Muscle of leg (tissue), 11 donors: Measurements from ENCODE around the gene SMOC2. TPM values are rescaled to one million over a fixed set of nuclear protein-coding genes. Genes with fewer than 3 reads are reported as not detected.

Experiments
- DNase-seq: peaks from one replicate; pipeline ENCODE4 v3.0.0; 2013
- H3K27ac ChIP-seq: one replicate; pipeline ENCODE4 v1.5.1; 2013; ENCODE audit warnings: mild to moderate bottlenecking, low read length, control low read depth
- H3K27me3 ChIP-seq: one replicate; pipeline ENCODE4 v1.6.1; 2013; ENCODE audit warnings: low read length; ENCODE audit not compliant: control insufficient read depth, insufficient read depth
- H3K36me3 ChIP-seq: one replicate; pipeline ENCODE4 v1.6.1; 2013; ENCODE audit warnings: low read length; ENCODE audit not compliant: control insufficient read depth, insufficient read depth
- H3K4me1 ChIP-seq: one replicate; pipeline ENCODE4 v1.6.1; 2013; ENCODE audit warnings: low read length; ENCODE audit not compliant: control insufficient read depth, insufficient read depth
- H3K4me3 ChIP-seq: one replicate; pipeline ENCODE4 v1.5.1; 2013; ENCODE audit warnings: low read length, control low read depth
- H3K9me3 ChIP-seq: replicated peaks from 2 replicates; pipeline ENCODE4 v1.6.1; 2013; ENCODE audit warnings: low read depth, low read length; ENCODE audit not compliant: control insufficient read depth
- WGBS: methylation state at CpG from one replicate; pipeline ENCODE4 v1.1.5; 2013; ENCODE audit warnings: missing lambda C conversion rate; ENCODE audit not compliant: insufficient coverage; 5-methylcytosine and 5-hydroxymethylcytosine counted together
- polyA plus RNA-seq, 8 donors: library from polyadenylated mRNA; unstranded; fragments of 120-200 nt; gene quantifications; one replicate each; pipeline versions ENCODE4 v1.2.1 to v1.2.3, GENCODE V29; 2013; ENCODE audit warnings: inconsistent platforms in 1 of 8, low replicate concordance in 1 of 8; ENCODE audit not compliant: insufficient read length in 8 of 8, insufficient read depth in 1 of 8
- total RNA-seq: library from RNA; stranded (reverse); fragments of 120-200 nt; gene quantifications from one replicate; pipeline ENCODE4 v1.2.4, GENCODE V29; 2013

The SMOC2 gene
- total and polyA plus RNA-seq, 9 donors: 58.0 to 109 (median 78.9) TPM

DNA sequence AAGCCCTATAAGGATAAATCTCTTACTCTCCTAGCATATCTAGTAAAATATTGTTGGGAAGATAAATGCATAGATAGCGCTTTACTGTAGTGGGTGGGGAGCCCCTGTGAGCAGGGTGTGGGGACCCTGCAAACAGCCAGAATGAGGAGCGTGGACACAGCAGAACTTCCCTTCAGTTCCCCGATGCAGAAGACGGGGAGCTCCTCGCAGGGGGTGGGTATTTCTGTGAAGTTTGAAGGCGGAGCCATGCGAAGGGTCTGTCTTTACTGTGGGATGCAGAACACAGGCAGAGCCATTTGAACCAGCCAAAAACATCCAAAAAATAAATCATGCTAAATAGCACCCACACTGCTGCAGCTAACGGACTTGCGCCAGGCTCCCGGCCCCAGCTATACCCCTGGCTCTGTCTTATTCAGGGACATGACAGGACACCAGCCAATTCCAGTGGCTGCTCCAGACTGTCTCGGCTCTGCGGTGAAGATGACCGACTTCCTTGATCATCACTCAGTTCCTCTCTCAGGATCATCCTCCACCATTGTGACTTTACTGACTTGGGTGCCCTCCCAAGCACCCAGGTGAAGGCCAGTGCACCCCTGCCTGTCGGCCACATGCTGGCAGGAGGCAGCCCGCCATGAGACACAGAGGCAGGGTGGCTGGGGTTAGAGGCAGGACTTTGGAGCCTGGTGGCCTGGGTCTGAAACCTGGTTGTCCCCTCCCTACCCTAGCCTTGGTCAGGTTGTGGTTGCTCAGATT lies 134.5 kb downstream of the SMOC2 start:
- H3K9me3 ChIP-seq: no peaks in the 10 kb centered on the region
- H3K27ac ChIP-seq: no peak overlapping the region
- no peak overlapping the region for H3K4me3 ChIP-seq
- H3K27me3 ChIP-seq: peaks cover 3% of the 10 kb centered on the region
- peaks cover 3% of the 10 kb centered on the region for H3K36me3 ChIP-seq
- peaks cover 22% of the 10 kb centered on the region for H3K4me1 ChIP-seq
- 76% methylated on average over 11 of the region's 15 CpGs for WGBS
- no peak for DNase-seq

DNA sequence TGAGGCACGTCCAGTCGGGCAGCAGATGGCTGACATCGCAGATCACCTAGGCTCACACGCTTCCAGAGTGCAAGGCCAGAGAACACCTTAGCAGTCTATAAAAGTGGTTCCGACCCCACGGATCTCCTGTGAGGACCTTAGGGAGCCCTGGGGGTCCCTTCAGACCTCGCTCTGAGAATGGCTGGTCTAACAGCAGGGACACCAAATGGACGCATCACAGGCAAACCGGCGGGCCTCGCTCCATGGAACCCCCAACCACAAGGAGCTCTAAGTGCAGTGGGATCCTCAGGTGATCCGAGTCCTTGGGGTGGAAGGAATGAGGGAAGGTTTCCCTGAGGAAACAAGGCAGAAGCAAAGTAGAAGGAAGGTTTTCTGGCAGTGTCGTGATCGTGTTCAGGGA lies 135.4 kb downstream of the SMOC2 start:
- no peak overlapping the region for H3K27ac ChIP-seq
- H3K9me3 ChIP-seq: no peaks in the 10 kb centered on the region
- H3K4me3 ChIP-seq: no peak overlapping the region
- 90% methylated on average over 10 of the region's 14 CpGs for WGBS
- DNase-seq: no peak
- peaks cover 22% of the 10 kb centered on the region for H3K4me1 ChIP-seq
- peaks cover 3% of the 10 kb centered on the region for H3K36me3 ChIP-seq
- H3K27me3 ChIP-seq: peaks cover 3% of the 10 kb centered on the region

DNA sequence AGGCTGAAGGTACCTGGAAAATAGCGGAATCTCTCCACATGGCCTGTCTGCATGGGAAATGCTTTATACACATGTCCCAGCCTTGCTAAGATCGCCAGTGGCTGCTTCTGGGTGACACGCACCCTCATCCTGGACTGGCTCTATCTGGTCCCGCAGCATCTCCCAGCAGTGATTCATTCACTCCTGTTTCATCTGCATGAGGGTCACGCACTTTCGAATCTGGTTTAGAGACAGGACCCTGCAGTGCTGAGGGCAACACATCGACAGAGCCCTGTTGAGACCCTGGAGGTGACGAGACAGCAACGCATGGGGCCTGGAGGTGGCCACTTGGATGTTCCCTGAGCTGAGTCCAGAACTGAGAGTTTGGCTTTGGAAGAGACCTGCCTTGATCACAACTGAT lies 136.5 kb downstream of the SMOC2 start:
- peaks cover 26% of the 10 kb centered on the region for H3K4me1 ChIP-seq
- H3K27ac ChIP-seq: no peak overlapping the region
- no peaks in the 10 kb centered on the region for H3K9me3 ChIP-seq
- H3K36me3 ChIP-seq: peaks cover 3% of the 10 kb centered on the region
- DNase-seq: no peak
- H3K27me3 ChIP-seq: peaks cover 3% of the 10 kb centered on the region
- H3K4me3 ChIP-seq: no peak overlapping the region
- 81% methylated on average over 8 of the region's 9 CpGs for WGBS

DNA sequence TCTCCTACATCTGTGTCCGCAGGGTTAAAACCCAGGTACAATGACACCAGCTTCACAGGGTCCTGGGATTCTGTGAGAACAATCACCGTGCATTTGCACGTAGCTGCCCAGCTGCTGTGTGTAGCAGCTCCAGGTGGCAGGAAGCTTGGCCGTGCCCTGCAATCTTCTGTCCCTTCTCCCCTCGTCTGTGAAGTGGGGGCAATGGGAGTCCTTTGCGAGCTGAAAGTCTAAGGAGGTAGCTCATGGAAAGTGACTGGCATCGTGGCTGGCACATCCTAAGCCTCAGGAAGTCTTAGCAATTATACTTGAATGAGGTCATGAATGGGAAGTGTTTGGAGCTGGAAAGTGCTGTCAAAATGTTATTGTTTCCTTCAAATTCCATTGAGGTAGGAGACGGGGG lies 137.1 kb downstream of the SMOC2 start:
- Histone ChIP-seq H3K4me3 (no peak overlapping the region), H3K36me3 (peaks cover 3% of the 10 kb centered on the region), H3K27ac (no peak overlapping the region), H3K4me1 (peaks cover 28% of the 10 kb centered on the region), H3K9me3 (no peaks in the 10 kb centered on the region), H3K27me3 (peaks cover 3% of the 10 kb centered on the region)
- 63% methylated on average over 7 of the region's 8 CpGs for WGBS
- DNase-seq: no peak

DNA sequence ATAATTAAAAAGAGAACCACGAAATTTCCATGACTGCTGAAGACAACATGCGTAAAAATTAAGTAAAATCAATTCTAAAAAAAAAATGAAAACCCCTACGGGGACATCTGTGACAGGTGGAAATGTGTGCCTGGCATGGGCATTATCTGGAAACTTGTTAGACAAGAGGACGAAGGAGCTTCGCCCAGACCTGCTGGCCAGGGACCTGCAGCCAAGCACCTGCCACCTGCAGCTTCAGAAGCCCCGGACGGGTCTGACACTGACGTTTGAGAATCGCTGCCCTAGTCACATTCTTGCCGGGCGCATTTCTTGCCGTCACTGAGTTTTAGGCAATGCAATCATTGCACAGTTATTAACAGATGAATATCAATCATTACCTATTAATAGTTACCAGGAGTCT lies 140.3 kb downstream of the SMOC2 start:
- WGBS: 80% methylated on average over 3 of the region's 12 CpGs
- H3K4me1 ChIP-seq: peaks cover 17% of the 10 kb centered on the region
- peaks cover 3% of the 10 kb centered on the region for H3K36me3 ChIP-seq
- no peaks in the 10 kb centered on the region for H3K9me3 ChIP-seq
- H3K4me3 ChIP-seq: no peak overlapping the region
- DNase-seq: no peak
- H3K27ac ChIP-seq: no peak overlapping the region
- H3K27me3 ChIP-seq: peaks cover 3% of the 10 kb centered on the region

DNA sequence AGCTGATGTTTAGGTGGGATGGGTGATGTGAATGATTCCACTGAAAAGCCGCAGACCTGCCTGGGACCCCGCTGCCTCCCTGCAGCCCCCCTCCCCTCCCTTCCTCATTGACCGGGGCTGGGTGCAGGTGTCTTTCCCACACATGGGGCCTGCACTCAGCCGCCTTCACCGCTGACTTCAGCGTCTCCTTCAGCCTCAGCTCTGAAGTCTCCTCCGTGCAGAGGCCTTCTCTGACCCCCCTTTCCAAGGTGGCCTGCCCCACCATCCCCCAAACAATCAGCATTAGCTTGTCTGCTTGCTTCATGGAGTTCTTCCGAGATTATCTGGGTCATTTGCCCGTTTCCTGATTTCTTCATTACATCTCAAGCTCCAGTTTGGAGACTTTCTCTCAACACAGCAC lies 140.7 kb downstream of the SMOC2 start:
- peaks cover 17% of the 10 kb centered on the region for H3K4me1 ChIP-seq
- no peak overlapping the region for H3K27ac ChIP-seq
- WGBS: 83% methylated on average over 8 of the region's 9 CpGs
- peaks cover 3% of the 10 kb centered on the region for H3K27me3 ChIP-seq
- DNase-seq: no peak
- no peaks in the 10 kb centered on the region for H3K9me3 ChIP-seq
- H3K4me3 ChIP-seq: no peak overlapping the region
- peaks cover 3% of the 10 kb centered on the region for H3K36me3 ChIP-seq

DNA sequence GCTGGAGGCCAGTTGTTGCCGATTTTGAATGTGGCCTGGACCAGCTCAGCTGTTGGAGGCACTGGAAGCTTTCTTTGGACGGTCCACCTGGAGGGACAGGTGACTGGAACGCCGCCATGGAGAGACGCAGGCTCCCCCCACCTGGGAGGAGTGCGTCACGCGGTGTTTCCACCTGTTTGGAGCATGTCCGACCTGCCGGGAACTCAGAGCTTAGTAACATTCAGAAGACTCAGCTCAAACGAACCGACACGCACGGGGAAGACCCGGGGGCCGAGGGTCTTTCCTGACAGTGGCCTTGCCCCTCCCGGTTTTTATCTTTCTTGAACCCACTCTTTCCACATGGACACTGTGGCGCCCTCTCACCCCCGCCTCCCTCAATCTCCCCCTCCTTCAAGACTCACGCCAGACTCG lies 141.6 kb downstream of the SMOC2 start:
- H3K4me3 ChIP-seq: no peak overlapping the region
- WGBS: 74% methylated on average over 16 of the region's 21 CpGs
- no peaks in the 10 kb centered on the region for H3K9me3 ChIP-seq
- H3K36me3 ChIP-seq: no peaks in the 10 kb centered on the region
- H3K4me1 ChIP-seq: peaks cover 17% of the 10 kb centered on the region
- H3K27me3 ChIP-seq: peaks cover under 1% of the 10 kb centered on the region
- DNase-seq: peak; percentile 46
- no peak overlapping the region for H3K27ac ChIP-seq

DNA sequence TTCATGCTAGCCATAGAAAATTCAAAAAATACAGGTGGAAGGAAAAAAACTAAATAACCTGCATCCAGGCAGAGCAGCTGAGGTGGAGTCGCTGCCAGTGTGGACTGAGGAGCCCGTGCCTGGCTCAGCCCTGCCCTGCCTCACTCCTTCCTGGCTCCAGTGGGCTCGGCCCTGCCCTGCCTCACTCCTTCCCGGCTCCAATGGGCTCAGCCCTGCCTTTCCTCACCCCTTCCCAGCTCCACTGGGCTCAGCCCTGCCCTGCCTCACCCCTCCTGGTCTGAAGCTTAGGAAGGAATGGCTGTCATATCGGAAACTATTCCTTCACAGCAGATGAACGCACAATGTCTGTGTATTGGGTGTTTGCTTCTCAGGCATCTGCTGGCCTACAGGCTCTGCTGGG lies 142.1 kb downstream of the SMOC2 start:
- H3K36me3 ChIP-seq: no peaks in the 10 kb centered on the region
- H3K27me3 ChIP-seq: no peaks in the 10 kb centered on the region
- H3K9me3 ChIP-seq: no peaks in the 10 kb centered on the region
- peaks cover 14% of the 10 kb centered on the region for H3K4me1 ChIP-seq
- 76% methylated on average over 5 of the region's 6 CpGs for WGBS
- H3K4me3 ChIP-seq: no peak overlapping the region
- no peak overlapping the region for H3K27ac ChIP-seq
- DNase-seq: no peak

DNA sequence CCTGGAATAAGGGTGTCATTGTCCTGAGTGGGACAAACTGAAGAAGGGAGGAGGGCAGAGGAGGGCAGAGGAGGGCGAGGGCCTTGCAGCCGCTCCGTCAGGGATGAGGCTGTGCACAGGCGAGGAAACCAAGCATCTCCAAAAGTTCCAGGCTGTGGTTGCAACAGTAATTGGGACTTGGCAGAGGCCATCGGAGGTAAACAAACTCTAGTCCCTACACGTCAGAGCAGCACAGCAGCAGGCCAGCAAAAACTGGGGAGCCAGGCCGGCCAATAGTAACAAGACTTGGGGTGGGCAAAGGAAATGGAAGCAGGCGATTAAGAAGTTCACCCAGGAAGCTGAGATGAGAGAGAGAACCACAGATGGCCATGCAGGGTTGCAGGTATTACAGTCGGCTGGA lies 142.8 kb downstream of the SMOC2 start:
- no peaks in the 10 kb centered on the region for H3K27me3 ChIP-seq
- no peak overlapping the region for H3K27ac ChIP-seq
- no peak for DNase-seq
- 95% methylated on average over 9 of the region's 9 CpGs for WGBS
- H3K36me3 ChIP-seq: no peaks in the 10 kb centered on the region
- no peak overlapping the region for H3K4me3 ChIP-seq
- no peaks in the 10 kb centered on the region for H3K9me3 ChIP-seq
- peaks cover 8% of the 10 kb centered on the region for H3K4me1 ChIP-seq

DNA sequence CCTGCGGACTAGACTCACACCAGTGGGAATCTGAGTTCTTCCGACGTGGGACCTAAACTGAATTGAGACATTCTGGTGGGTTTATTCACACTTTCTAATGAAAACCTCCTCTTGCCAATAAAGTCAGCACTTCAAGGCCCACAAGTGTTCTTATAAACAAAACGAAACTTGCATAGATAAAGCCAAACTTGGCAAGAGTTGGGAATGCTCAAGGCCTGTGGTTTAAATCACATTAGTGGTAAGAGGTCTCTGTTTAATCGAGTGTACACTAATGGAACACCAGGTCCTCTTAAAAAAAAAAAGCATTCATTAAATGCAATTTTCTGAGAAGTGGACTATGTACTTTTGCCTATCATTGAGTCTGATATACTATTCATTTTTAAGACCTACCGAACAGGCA lies 143.3 kb downstream of the SMOC2 start:
- Histone ChIP-seq H3K27ac (no peak overlapping the region), H3K36me3 (no peaks in the 10 kb centered on the region), H3K4me3 (no peak overlapping the region), H3K9me3 (no peaks in the 10 kb centered on the region), H3K4me1 (peaks cover 8% of the 10 kb centered on the region), H3K27me3 (no peaks in the 10 kb centered on the region)
- WGBS: no CpG with 5 or more reads among the region's 6 CpGs
- DNase-seq: no peak

DNA sequence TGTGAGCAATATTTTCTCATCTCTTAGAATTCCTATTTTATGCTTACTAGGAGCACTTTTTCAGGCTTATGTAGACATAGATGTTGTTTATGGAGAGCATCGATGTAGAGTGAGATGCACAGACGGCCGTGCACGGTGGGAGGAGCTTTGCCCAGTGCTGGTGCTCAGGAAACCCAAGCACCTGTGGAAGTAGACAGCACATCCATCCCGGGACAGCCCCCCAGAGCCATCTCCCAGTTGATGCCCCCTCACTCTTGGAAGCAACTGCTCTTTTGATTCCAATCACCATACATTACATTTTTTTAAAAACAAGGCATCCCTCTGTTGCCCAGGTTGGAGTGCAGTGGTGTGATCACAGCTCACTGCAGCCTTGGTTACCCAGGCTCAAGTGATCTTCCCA lies 143.7 kb downstream of the SMOC2 start:
- H3K36me3 ChIP-seq: no peaks in the 10 kb centered on the region
- no peaks in the 10 kb centered on the region for H3K27me3 ChIP-seq
- H3K9me3 ChIP-seq: no peaks in the 10 kb centered on the region
- no peak overlapping the region for H3K27ac ChIP-seq
- WGBS: 93% methylated on average over 4 of the region's 5 CpGs
- no peak for DNase-seq
- H3K4me1 ChIP-seq: peaks cover 8% of the 10 kb centered on the region
- no peak overlapping the region for H3K4me3 ChIP-seq
